ENCODE data around the gene IFNE.

IFNE gene, protein sequence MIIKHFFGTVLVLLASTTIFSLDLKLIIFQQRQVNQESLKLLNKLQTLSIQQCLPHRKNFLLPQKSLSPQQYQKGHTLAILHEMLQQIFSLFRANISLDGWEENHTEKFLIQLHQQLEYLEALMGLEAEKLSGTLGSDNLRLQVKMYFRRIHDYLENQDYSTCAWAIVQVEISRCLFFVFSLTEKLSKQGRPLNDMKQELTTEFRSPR

GRCh38 chr9:21482213-21482612 is at the start of gene IFNE:
TSS of gene IFNE (minus strand) at chr9:21482313. CDS start at chr9:21481694, 619 bp downstream.
- no peak for TF ChIP-seq FOXP2 (optimal IDR thresholded peaks at IDR 0.05; ENCODE audit: control extremely low read depth, extremely low read length, insufficient read depth)
- no peak for TF ChIP-seq POLR2AphosphoS5 (IDR thresholded peaks at IDR 0.05; ENCODE audit: borderline replicate concordance, low read depth, low read length)
- no peak for TF ChIP-seq EZH2 (IDR thresholded peaks at IDR 0.05)
- no peak within 1 kb of the TSS for H3K27ac ChIP-seq

GRCh38 chr9:21528123-21528808 is 46.2 kb upstream of the IFNE start:
- TF ChIP-seq EZH2 (IDR thresholded peaks at IDR 0.05) (no peak), FOXP2 (optimal IDR thresholded peaks at IDR 0.05; ENCODE audit: control extremely low read depth, extremely low read length, insufficient read depth) (no peak), POLR2AphosphoS5 (IDR thresholded peaks at IDR 0.05; ENCODE audit: borderline replicate concordance, low read depth, low read length) (no peak)
- no peaks in the 10 kb centered on the region for H3K36me3 ChIP-seq (ENCODE audit: insufficient read depth, low read length)
- DNase-seq (ENCODE audit: low read depth, low spot score) = no peak
- H3K4me3 ChIP-seq = no peak overlapping the region
- H3K9me3 ChIP-seq (ENCODE audit: low read depth, low read length) = no peaks in the 10 kb centered on the region
- no peak overlapping the region for H3K9ac ChIP-seq (ENCODE audit: insufficient read length)
- H3K27ac ChIP-seq = no peak overlapping the region

More at GRCh38 chr9:21482213-21482612, at the start of gene IFNE:
- no peaks in the 10 kb centered on the region for H3K36me3 ChIP-seq (ENCODE audit: insufficient read depth, low read length)
- no peak within 1 kb of the TSS for H3K9ac ChIP-seq (ENCODE audit: insufficient read length)
- H3K4me3 ChIP-seq = no peak within 1 kb of the TSS
- no peak for DNase-seq (ENCODE audit: low read depth, low spot score)
- H3K9me3 ChIP-seq (ENCODE audit: low read depth, low read length) = no peaks in the 10 kb centered on the region

DNA sequence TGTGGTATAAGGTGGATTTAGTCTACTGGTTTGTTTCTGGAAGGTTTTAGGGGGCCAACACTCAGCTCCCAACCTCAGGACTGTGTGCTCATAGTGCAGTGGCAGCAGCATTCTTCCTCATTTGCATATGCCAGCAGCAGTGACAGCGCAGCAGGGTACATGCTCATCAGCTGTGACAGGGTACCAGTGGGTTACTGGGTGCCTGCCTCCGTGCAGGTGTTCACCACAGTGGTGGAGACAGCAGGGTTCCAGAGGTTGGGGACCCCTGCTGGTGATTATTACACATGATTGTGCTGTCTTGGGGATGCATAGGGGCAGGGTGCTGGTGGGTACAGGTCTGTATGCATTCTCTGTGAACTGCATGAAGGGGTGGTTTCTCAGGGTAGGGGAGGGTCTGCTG is 45.5 kb upstream of the IFNE start:
- H3K9ac ChIP-seq (ENCODE audit: insufficient read length) = no peak overlapping the region
- no peak overlapping the region for H3K4me3 ChIP-seq
- H3K36me3 ChIP-seq (ENCODE audit: insufficient read depth, low read length) = no peaks in the 10 kb centered on the region
- DNase-seq (ENCODE audit: low read depth, low spot score) = no peak
- TF ChIP-seq POLR2AphosphoS5 (IDR thresholded peaks at IDR 0.05; ENCODE audit: borderline replicate concordance, low read depth, low read length) = no peak
- no peak for TF ChIP-seq FOXP2 (optimal IDR thresholded peaks at IDR 0.05; ENCODE audit: control extremely low read depth, extremely low read length, insufficient read depth)
- no peak for TF ChIP-seq EZH2 (IDR thresholded peaks at IDR 0.05)
- no peak overlapping the region for H3K27ac ChIP-seq
- no peaks in the 10 kb centered on the region for H3K9me3 ChIP-seq (ENCODE audit: low read depth, low read length)

DNA sequence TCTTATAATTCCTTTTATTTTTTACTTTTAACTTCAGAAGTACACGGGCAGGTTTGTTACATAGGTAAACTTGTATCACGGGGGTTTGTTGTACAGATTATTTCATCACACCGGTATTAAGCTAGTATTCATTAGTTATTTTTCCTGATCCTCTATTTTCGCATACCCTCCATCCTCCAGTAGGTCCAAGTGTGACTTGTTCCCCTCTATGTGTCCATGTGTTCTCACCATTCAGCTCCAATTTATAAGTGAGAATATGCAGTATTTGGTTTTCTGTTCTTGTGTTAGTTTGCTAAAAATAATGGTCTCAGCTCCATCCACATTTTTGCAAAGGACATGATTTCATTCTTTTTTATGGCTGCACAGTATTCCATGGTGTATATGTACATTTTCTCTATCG is 43.1 kb upstream of the IFNE start:
- H3K27ac ChIP-seq = no peak overlapping the region
- no peak overlapping the region for H3K9ac ChIP-seq (ENCODE audit: insufficient read length)
- no peaks in the 10 kb centered on the region for H3K36me3 ChIP-seq (ENCODE audit: insufficient read depth, low read length)
- H3K4me3 ChIP-seq = no peak overlapping the region
- no peaks in the 10 kb centered on the region for H3K9me3 ChIP-seq (ENCODE audit: low read depth, low read length)
- no peak for TF ChIP-seq FOXP2 (optimal IDR thresholded peaks at IDR 0.05; ENCODE audit: control extremely low read depth, extremely low read length, insufficient read depth)
- TF ChIP-seq EZH2 (IDR thresholded peaks at IDR 0.05) = no peak
- no peak for TF ChIP-seq POLR2AphosphoS5 (IDR thresholded peaks at IDR 0.05; ENCODE audit: borderline replicate concordance, low read depth, low read length)
- no peak for DNase-seq (ENCODE audit: low read depth, low spot score)

- no peak for TF ChIP-seq FOXP2 (optimal IDR thresholded peaks at IDR 0.05; ENCODE audit: control extremely low read depth, extremely low read length, insufficient read depth)
- no peak for TF ChIP-seq POLR2AphosphoS5 (IDR thresholded peaks at IDR 0.05; ENCODE audit: borderline replicate concordance, low read depth, low read length)
- no peak overlapping the region for H3K9ac ChIP-seq (ENCODE audit: insufficient read length)
- no peak overlapping the region for H3K4me3 ChIP-seq
- DNase-seq (ENCODE audit: low read depth, low spot score) = no peak
- H3K36me3 ChIP-seq (ENCODE audit: insufficient read depth, low read length) = no peaks in the 10 kb centered on the region
- H3K9me3 ChIP-seq (ENCODE audit: low read depth, low read length) = no peaks in the 10 kb centered on the region
- H3K27ac ChIP-seq = no peak overlapping the region
Measured at GRCh38 chr9:21524099-21524830, 42.2 kb upstream of the IFNE start.

GRCh38 chr9:21523021-21524014 is 41.2 kb upstream of the IFNE start:
- TF ChIP-seq EZH2 (IDR thresholded peaks at IDR 0.05) = no peak
- no peak for TF ChIP-seq FOXP2 (optimal IDR thresholded peaks at IDR 0.05; ENCODE audit: control extremely low read depth, extremely low read length, insufficient read depth)
- no peak for TF ChIP-seq POLR2AphosphoS5 (IDR thresholded peaks at IDR 0.05; ENCODE audit: borderline replicate concordance, low read depth, low read length)
- Histone ChIP-seq H3K9ac (ENCODE audit: insufficient read length) (no peak overlapping the region), H3K9me3 (ENCODE audit: low read depth, low read length) (no peaks in the 10 kb centered on the region), H3K36me3 (ENCODE audit: insufficient read depth, low read length) (no peaks in the 10 kb centered on the region), H3K4me3 (no peak overlapping the region), H3K27ac (no peak overlapping the region)
- no peak for DNase-seq (ENCODE audit: low read depth, low spot score)

DNA sequence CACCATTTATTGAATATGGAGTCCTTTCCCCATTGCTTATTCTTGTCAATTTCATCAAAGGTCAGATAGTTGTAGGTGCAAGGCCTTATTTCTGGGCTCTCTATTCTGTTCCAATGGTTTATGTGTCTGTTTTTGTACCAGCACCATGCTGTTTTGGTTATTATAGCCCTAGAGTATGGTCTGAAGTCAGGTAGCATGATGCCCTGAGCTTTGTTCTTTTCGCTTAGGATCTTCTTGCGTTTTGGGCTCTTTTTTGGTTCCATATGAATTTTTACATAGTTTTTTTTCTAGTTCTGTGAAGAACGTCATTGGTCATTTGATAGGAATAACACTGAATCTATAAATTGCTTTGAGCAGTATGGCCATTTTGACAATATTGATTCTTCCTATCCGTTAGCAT is 40.2 kb upstream of the IFNE start:
- H3K27ac ChIP-seq = no peak overlapping the region
- no peak for TF ChIP-seq EZH2 (IDR thresholded peaks at IDR 0.05)
- no peak for TF ChIP-seq POLR2AphosphoS5 (IDR thresholded peaks at IDR 0.05; ENCODE audit: borderline replicate concordance, low read depth, low read length)
- no peak for TF ChIP-seq FOXP2 (optimal IDR thresholded peaks at IDR 0.05; ENCODE audit: control extremely low read depth, extremely low read length, insufficient read depth)
- no peaks in the 10 kb centered on the region for H3K9me3 ChIP-seq (ENCODE audit: low read depth, low read length)
- H3K36me3 ChIP-seq (ENCODE audit: insufficient read depth, low read length) = no peaks in the 10 kb centered on the region
- H3K9ac ChIP-seq (ENCODE audit: insufficient read length) = no peak overlapping the region
- no peak overlapping the region for H3K4me3 ChIP-seq
- DNase-seq (ENCODE audit: low read depth, low spot score) = no peak

Measured in SK-N-MC (cell line).